ENCODE results near the gene TMEM247.

GRCh38 chr2:46479265-46479664 is at the start of gene TMEM247:
- TF ChIP-seq EZH2 (IDR thresholded peaks at IDR 0.05; ENCODE audit: borderline replicate concordance, low read depth, low read length, severe bottlenecking) (no peak), CTCF (IDR thresholded peaks at IDR 0.05; ENCODE audit: extremely low read depth in 1 of 2, insufficient read depth in 1 of 2, low read depth in 1 of 2, low read length in 2 of 2) (no peak), POLR2A (IDR thresholded peaks at IDR 0.05; ENCODE audit: low read depth, low read length) (no peak), FOS (IDR thresholded peaks at IDR 0.05; ENCODE audit: borderline replicate concordance, insufficient read depth, low read length) (no peak), POLR2AphosphoS5 (IDR thresholded peaks at IDR 0.05; ENCODE audit: insufficient read depth, low read depth, low read length) (no peak), JUN (IDR thresholded peaks at IDR 0.05; ENCODE audit: borderline replicate concordance, insufficient read depth, insufficient read length, low read depth) (no peak)
